HepG2 (cell line): ENCODE results near the gene KCNAB1. TPM values are rescaled to one million over a fixed set of nuclear protein-coding genes. Genes with fewer than 3 reads are reported as not detected.

ENCODE experiments used
- ATAC-seq: fragments of 200-7000 bp; cut with Tn5 transposase; 3 replicates; pipeline ENCODE4 v1.9.1; 2020; ENCODE audit warnings: mild to moderate bottlenecking, moderate library complexity
- BruUV-seq: library from RNA; stranded (reverse); fragments of 400-500 nt; replicated peaks from 2 replicates; lab custom pipeline; 2021; lab: Mats Ljungman, UMichigan
- CTCF ChIA-PET: fragments of 300-600 bp; formaldehyde crosslinking; extraction: SDS; loops from one replicate; lab custom pipeline; 2021; ENCODE audit warnings: low total read pairs, inconsistent platforms, low intra/inter-chr PET ratio; lab: Yijun Ruan, JAX
- POLR2A ChIA-PET: fragments of 350-600 bp; sonication (Branson Sonifier 250); formaldehyde crosslinking; loops from one replicate; lab custom pipeline; 2020; ENCODE audit warnings: antibody characterized with exemption, inconsistent platforms; lab: Yijun Ruan, JAX
- DNase-seq: peaks from one replicate; pipeline ENCODE4 v3.0.0-alpha.2; 2015; ENCODE audit warnings: low spot score
- FAIRE-seq: peaks from 3 replicates; lab custom pipeline; 2011; peaks lifted over from hg19 to GRCh38; lab: Jason Lieb, UNC
- H2AFZ ChIP-seq: one replicate; pipeline ENCODE4 v1.6.1; 2011; ENCODE audit warnings: low read length, inconsistent platforms
- H3K27ac ChIP-seq: fragments of 300-600 bp; 3 replicates; pipeline ENCODE4 v1.8.0; 2011; ENCODE audit warnings: mixed run types, mild to moderate bottlenecking, mixed read lengths, low read length, inconsistent platforms; ENCODE audit not compliant: insufficient read depth; ENCODE audit errors: extremely low read length
- H3K27me3 ChIP-seq, 2 experiments: fragments of 200-600 bp in 1 of 2; 2 replicates in 1 of 2; 3 replicates in 1 of 2; pipeline versions ENCODE4 v1.6.0 to v1.8.0; 2011; ENCODE audit warnings: low read length in 2 of 2, mild to moderate bottlenecking in 2 of 2, moderate library complexity in 2 of 2, inconsistent platforms in 1 of 2; ENCODE audit not compliant: insufficient read depth in 2 of 2, control insufficient read depth in 1 of 2
- H3K36me3 ChIP-seq, 2 experiments: fragments of 200-600 bp in 1 of 2; replicated peaks in 1 of 2; 2 replicates in 1 of 2; 3 replicates in 1 of 2; pipeline versions ENCODE4 v1.5.1 to v1.8.0; 2011; ENCODE audit warnings: low read length in 2 of 2, inconsistent platforms in 1 of 2; ENCODE audit not compliant: insufficient read depth in 2 of 2, control insufficient read depth in 1 of 2
- H3K4me1 ChIP-seq: 2 replicates; pipeline ENCODE4 v1.5.1; 2012; ENCODE audit warnings: low read length, inconsistent platforms; ENCODE audit not compliant: insufficient read depth
- H3K4me2 ChIP-seq: 2 replicates; pipeline ENCODE4 v1.6.0; 2011; ENCODE audit warnings: low read depth, low read length, inconsistent platforms
- H3K4me3 ChIP-seq, 3 experiments: fragments of 200-600 bp in 1 of 3; sonication (generic), shearing (Covaris generic) in 1 of 3; replicated peaks in 1 of 3; 2 replicates each; pipeline ENCODE4 v1.5.1; 2011 to 2016; ENCODE audit warnings: low read length in 3 of 3, inconsistent platforms in 2 of 3, low read depth in 2 of 3, mild to moderate bottlenecking in 2 of 3, control low read depth in 1 of 3, mixed read lengths in 1 of 3; ENCODE audit not compliant: insufficient read depth in 1 of 3
- H3K79me2 ChIP-seq: one replicate; pipeline ENCODE4 v1.6.1; 2011; ENCODE audit warnings: low read length, inconsistent platforms; ENCODE audit not compliant: insufficient read depth
- H3K9ac ChIP-seq: 2 replicates; pipeline ENCODE4 v1.6.0; 2011; ENCODE audit warnings: mild to moderate bottlenecking, low read depth, low read length, inconsistent platforms; ENCODE audit not compliant: insufficient read depth
- H3K9me3 ChIP-seq: 2 replicates; pipeline ENCODE4 v1.5.1; 2012; ENCODE audit warnings: mild to moderate bottlenecking, low read length
- H4K20me1 ChIP-seq: 2 replicates; pipeline ENCODE4 v1.6.0; 2011; ENCODE audit warnings: inconsistent platforms, mild to moderate bottlenecking, low read length, moderate library complexity; ENCODE audit not compliant: insufficient read depth
- ARNT2 ChIP-seq: sonication (generic); formaldehyde crosslinking; IDR thresholded peaks from 2 replicates; pipeline ENCODE4 v1.8.0; 2022; ENCODE audit warnings: mild to moderate bottlenecking, low read depth, missing genetic modification reagents, moderate library complexity
- ATF2 ChIP-seq: sonication (generic); formaldehyde crosslinking; IDR thresholded peaks from 2 replicates; pipeline ENCODE4 v1.4.0; 2020; ENCODE audit warnings: missing genetic modification reagents
- HNF1A ChIP-seq, 2 experiments: sonication (generic) in 1 of 2; formaldehyde crosslinking in 1 of 2; IDR thresholded peaks; 2 replicates each; pipeline versions ENCODE4 v1.4.0 to v1.6.1; 2016 to 2020; ENCODE audit warnings: borderline replicate concordance in 1 of 2, low read depth in 1 of 2, mild to moderate bottlenecking in 1 of 2, missing genetic modification reagents in 1 of 2
- NAIF1 ChIP-seq: sonication (generic); formaldehyde crosslinking; IDR thresholded peaks from 2 replicates; pipeline ENCODE4 v1.5.0; 2020; ENCODE audit warnings: mild to moderate bottlenecking, missing genetic modification reagents, borderline replicate concordance
- PRDM10 ChIP-seq: sonication (generic); formaldehyde crosslinking; IDR thresholded peaks from 2 replicates; pipeline ENCODE4 v1.4.0; 2020; ENCODE audit warnings: low read depth, missing genetic modification reagents
- SNAPC2 ChIP-seq: sonication (generic); formaldehyde crosslinking; IDR thresholded peaks from 2 replicates; pipeline ENCODE4 v1.8.1; 2022; ENCODE audit warnings: mild to moderate bottlenecking, missing genetic modification reagents
- STAT5B ChIP-seq: sonication (generic); formaldehyde crosslinking; IDR thresholded peaks from 2 replicates; pipeline ENCODE4 v1.4.0; 2020; ENCODE audit warnings: missing genetic modification reagents
- TP53 ChIP-seq: sonication (generic); formaldehyde crosslinking; conservative IDR thresholded peaks from 2 replicates; pipeline ENCODE4 v1.4.0; 2020; ENCODE audit warnings: missing genetic modification reagents
- ZBTB38 ChIP-seq: sonication (generic); formaldehyde crosslinking; IDR thresholded peaks from 2 replicates; pipeline ENCODE4 v1.5.1; 2020; ENCODE audit warnings: mild to moderate bottlenecking, missing genetic modification reagents
- ZEB1 ChIP-seq: IDR thresholded peaks from 2 replicates; pipeline ENCODE4 v1.6.1; 2012; ENCODE audit warnings: mild to moderate bottlenecking, low read depth, inconsistent platforms; ENCODE audit not compliant: insufficient replicate concordance
- WGBS: methylation state at CpG from one replicate; pipeline ENCODE4 v1.1.6; 2017; ENCODE audit warnings: low lambda C conversion rate; 5-methylcytosine and 5-hydroxymethylcytosine counted together
- in situ Hi-C: cut with HindIII; loops from 2 replicates; pipeline ENCODE4 v1.10.0; 2017; ENCODE audit warnings: low pct_unique_long_range_greater_than_20kb; ENCODE audit not compliant: extremely low pct_ligation_motif_present
- intact Hi-C: fragments of 100-400 bp; cut with micrococcal nuclease; formaldehyde crosslinking; loops from one replicate; pipeline ENCODE4 v1.10.0; 2022; ENCODE audit not compliant: unreplicated experiment
- polyA plus RNA-seq, 8 experiments: library from polyadenylated mRNA; depleted of rRNA in 3 of 8; stranded (reverse) in 7 of 8; unstranded in 1 of 8; fragments of >200 nt; fragmentation: Illumina TruSeq in 4 of 8; extraction: Trizol in 4 of 8; gene quantifications; 2 replicates each; pipeline versions ENCODE4 v1.2.1 to v1.2.3, GENCODE V29; 2011 to 2016; ENCODE audit warnings: low read depth in 4 of 8, missing spikeins in 1 of 8, mixed read lengths in 1 of 8; ENCODE audit not compliant: insufficient read depth in 1 of 8
- total RNA-seq, 5 experiments: library from RNA; depleted of rRNA; stranded (reverse); fragments of >200 nt; fragmentation: Illumina TruSeq; extraction: Trizol; gene quantifications; 2 replicates each; pipeline ENCODE4 v1.2.3, GENCODE V29; 2016; ENCODE audit warnings: low read depth in 1 of 5
- TF ChIP-seq, protein P1 (sequence below): IDR thresholded peaks from 2 replicates; pipeline ENCODE4 v1.4.0; 2020; ENCODE audit warnings: mild to moderate bottlenecking, missing genetic modification reagents

Gene KCNAB1
- total and polyA plus RNA-seq, 2 of the 13 experiments (the other 11 are each of a cell fraction or from before 2014, with no cell fraction given) = not detected

DNA sequence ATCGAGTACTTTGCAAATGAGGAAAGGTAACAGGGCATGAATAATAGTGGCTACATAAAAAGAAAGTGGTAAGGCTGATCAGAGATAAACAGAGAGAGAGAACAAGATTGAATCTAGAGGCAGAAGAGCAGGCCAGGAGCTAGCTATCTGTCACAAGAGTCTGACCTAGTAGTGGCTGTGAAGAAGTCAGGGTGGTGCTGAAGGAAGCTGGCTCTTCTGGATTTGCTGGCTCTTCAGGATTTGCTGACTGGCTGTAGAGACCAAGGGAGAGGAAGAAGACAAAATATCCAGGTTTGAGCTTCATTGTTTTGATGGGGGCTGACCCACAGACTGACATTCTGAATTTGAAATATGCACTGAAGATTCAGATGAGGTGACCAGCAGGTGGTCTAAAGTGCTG lies 292.2 kb downstream of the KCNAB1 start:
- no peak for DNase-seq
- FAIRE-seq = no peak
- no peak overlapping the region for H3K4me3 ChIP-seq
- in situ Hi-C loops = no loop called here
- ChIA-PET CTCF (no interaction called here), POLR2A (no interaction called here)
- no peak overlapping the region for H3K4me2 ChIP-seq
- H2AFZ ChIP-seq = no peak overlapping the region
- no peak for ATAC-seq
- intact Hi-C loops = no loop called here
- no TSS peak for BruUV-seq
- H3K36me3 ChIP-seq = no peaks in the 10 kb centered on the region
- no peaks in the 10 kb centered on the region for H4K20me1 ChIP-seq
- H3K4me1 ChIP-seq = no peaks in the 10 kb centered on the region
- WGBS = 0% methylated on average over 1 of the region's 1 CpG
- no peak overlapping the region for H3K27ac ChIP-seq
- H3K79me2 ChIP-seq = no peaks in the 10 kb centered on the region
- no peaks in the 10 kb centered on the region for H3K9me3 ChIP-seq
- no peak overlapping the region for H3K9ac ChIP-seq
- H3K27me3 ChIP-seq = peaks cover 0 to 9% of the 10 kb centered on the region in 2 experiments; a peak in 2 of 5 replicates
- TF ChIP-seq ARNT2 (CRISPR knock-in tag) (no peak), ATF2 (CRISPR knock-in tag) (no peak), HNF1A (IDR thresholded peaks at IDR 0.05; ENCODE audit: low read depth) (no peak), HNF1A (CRISPR knock-in tag; IDR thresholded peaks at IDR 0.05; ENCODE audit: borderline replicate concordance) (no peak), PRDM10 (CRISPR knock-in tag) (no peak), SNAPC2 (no peak), NAIF1 (CRISPR knock-in tag) (no peak), ZBTB38 (CRISPR knock-in tag) (no peak), STAT5B (CRISPR knock-in tag) (no peak), ZEB1 (no peak), TP53 (no peak)
- TF ChIP-seq, protein P1, sequence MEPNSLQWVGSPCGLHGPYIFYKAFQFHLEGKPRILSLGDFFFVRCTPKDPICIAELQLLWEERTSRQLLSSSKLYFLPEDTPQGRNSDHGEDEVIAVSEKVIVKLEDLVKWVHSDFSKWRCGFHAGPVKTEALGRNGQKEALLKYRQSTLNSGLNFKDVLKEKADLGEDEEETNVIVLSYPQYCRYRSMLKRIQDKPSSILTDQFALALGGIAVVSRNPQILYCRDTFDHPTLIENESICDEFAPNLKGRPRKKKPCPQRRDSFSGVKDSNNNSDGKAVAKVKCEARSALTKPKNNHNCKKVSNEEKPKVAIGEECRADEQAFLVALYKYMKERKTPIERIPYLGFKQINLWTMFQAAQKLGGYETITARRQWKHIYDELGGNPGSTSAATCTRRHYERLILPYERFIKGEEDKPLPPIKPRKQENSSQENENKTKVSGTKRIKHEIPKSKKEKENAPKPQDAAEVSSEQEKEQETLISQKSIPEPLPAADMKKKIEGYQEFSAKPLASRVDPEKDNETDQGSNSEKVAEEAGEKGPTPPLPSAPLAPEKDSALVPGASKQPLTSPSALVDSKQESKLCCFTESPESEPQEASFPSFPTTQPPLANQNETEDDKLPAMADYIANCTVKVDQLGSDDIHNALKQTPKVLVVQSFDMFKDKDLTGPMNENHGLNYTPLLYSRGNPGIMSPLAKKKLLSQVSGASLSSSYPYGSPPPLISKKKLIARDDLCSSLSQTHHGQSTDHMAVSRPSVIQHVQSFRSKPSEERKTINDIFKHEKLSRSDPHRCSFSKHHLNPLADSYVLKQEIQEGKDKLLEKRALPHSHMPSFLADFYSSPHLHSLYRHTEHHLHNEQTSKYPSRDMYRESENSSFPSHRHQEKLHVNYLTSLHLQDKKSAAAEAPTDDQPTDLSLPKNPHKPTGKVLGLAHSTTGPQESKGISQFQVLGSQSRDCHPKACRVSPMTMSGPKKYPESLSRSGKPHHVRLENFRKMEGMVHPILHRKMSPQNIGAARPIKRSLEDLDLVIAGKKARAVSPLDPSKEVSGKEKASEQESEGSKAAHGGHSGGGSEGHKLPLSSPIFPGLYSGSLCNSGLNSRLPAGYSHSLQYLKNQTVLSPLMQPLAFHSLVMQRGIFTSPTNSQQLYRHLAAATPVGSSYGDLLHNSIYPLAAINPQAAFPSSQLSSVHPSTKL (CRISPR knock-in tag) = no peak
